ENCODE data around the gene PCCA. TPM values are rescaled to one million over a fixed set of nuclear protein-coding genes. Genes with fewer than 3 reads are reported as not detected.

Gene PCCA
- total and polyA plus RNA-seq, 8 donors = 26.8 to 48.9 (median 37.6) TPM

DNA sequence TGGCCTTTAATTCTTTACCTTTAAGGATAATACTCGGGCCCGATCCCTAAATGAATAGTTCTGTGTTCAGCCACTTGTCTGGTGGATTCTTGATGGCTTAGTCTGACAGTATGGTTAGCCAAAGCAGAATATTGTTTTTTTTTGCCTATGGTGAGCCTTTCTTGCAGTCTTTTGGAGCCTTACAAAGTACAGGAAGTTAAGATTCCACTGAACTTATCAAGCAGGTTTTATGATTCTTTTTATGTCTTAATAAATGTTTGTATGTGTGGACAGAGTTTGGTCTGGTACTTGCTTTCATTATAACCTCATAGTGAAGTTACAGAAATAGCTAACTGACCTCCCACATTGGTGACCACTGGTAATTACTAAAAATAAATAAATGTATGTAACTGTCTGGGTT is 17.1 kb downstream of the PCCA start:
- ATAC-seq = no peak
- TF ChIP-seq, protein P1, sequence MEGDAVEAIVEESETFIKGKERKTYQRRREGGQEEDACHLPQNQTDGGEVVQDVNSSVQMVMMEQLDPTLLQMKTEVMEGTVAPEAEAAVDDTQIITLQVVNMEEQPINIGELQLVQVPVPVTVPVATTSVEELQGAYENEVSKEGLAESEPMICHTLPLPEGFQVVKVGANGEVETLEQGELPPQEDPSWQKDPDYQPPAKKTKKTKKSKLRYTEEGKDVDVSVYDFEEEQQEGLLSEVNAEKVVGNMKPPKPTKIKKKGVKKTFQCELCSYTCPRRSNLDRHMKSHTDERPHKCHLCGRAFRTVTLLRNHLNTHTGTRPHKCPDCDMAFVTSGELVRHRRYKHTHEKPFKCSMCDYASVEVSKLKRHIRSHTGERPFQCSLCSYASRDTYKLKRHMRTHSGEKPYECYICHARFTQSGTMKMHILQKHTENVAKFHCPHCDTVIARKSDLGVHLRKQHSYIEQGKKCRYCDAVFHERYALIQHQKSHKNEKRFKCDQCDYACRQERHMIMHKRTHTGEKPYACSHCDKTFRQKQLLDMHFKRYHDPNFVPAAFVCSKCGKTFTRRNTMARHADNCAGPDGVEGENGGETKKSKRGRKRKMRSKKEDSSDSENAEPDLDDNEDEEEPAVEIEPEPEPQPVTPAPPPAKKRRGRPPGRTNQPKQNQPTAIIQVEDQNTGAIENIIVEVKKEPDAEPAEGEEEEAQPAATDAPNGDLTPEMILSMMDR (IDR thresholded peaks at IDR 0.05) = no peak
- Histone ChIP-seq H3K9me3 (no peaks in the 10 kb centered on the region), H3K27me3 (no peaks in the 10 kb centered on the region), H3K27ac (no peak overlapping the region), H3K4me3 (no peak overlapping the region), H3K4me1 (no peaks in the 10 kb centered on the region), H3K36me3 (no peaks in the 10 kb centered on the region)
- no peak for DNase-seq
- intact Hi-C loops (cut with DNase I) = no loop called here

DNA sequence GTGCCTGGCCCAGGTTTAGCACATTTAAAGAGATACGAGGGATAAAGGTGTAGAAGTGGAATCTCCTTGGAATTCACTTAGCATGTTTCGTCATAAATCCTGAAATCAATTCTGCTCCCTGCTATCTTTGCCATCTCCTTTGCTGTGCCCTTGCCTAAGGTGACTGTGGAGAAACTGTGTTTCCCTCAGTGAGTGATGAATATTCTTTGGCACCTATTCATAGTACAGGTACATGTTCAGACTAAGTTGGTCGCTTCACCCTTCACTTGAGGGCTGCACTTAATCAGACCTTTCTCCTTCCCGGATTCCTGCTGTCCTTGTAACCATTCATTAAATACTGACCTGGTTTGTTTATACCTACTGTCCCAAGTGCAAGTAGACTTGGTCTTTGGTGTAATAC is 17.8 kb downstream of the PCCA start:
- ATAC-seq = no peak
- Histone ChIP-seq H3K4me1 (no peaks in the 10 kb centered on the region), H3K36me3 (no peaks in the 10 kb centered on the region), H3K9me3 (no peaks in the 10 kb centered on the region), H3K27me3 (no peaks in the 10 kb centered on the region), H3K4me3 (no peak overlapping the region), H3K27ac (no peak overlapping the region)
- DNase-seq = no peak
- intact Hi-C loops (cut with DNase I) = no loop called here
- TF ChIP-seq, protein P1 (IDR thresholded peaks at IDR 0.05) = no peak

DNA sequence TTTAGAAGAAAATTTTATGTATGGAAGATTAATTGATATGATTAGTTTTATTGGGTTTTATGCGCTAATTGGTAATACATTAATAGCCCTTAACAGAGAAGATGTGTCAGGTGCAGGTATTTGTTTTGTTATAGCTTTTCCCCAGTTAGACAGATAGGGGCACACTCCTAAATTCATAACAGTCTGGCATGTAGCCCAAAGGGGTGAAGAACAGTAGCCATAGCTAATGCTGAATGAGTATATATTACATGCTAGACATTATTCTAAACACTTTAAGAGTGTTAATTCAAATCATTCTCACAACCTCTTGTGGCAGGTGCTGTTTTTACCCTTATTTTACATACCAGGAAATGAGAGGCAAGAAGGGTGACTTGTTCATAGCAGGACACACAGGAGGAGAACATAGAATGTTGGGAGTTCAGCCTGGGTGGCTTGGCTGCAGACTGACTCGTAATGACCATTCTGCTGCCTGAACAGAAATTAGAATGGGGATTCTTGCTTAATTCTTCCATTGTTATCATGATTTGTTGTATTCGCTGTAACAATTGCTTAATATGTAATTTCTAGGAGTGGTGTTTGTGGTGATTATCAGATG is 20.1 kb downstream of the PCCA start:
- TF ChIP-seq, protein P1 (IDR thresholded peaks at IDR 0.05) = no peak
- no peaks in the 10 kb centered on the region for H3K27me3 ChIP-seq
- no peak for DNase-seq
- no peak overlapping the region for H3K4me3 ChIP-seq
- H3K4me1 ChIP-seq = no peaks in the 10 kb centered on the region
- intact Hi-C loops (cut with DNase I) = no loop called here
- no peaks in the 10 kb centered on the region for H3K9me3 ChIP-seq
- H3K36me3 ChIP-seq = peaks cover 0 to 17% of the 10 kb centered on the region in 2 donors
- peak; percentile 45 for ATAC-seq
- no peak overlapping the region for H3K27ac ChIP-seq

DNA sequence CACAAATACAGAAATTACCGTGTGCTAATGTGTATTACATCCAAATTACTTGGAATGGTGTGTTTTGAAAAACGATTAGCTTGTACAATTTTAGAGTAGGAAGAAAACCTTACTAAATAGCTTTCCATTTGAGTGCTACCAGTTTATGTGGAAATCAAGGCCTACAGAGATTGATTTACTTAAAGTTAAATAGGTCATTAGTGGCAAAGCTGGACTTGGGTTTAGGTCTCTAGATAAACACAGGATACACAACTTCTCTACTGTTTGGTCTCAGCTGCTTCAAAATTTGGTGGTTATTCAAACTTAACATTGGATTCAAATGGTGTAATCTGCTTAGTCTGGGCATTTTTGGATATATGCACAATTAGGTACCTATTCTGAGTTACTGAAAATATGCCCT is 21.4 kb downstream of the PCCA start:
- intact Hi-C loops (cut with DNase I) = no loop called here
- no peak overlapping the region for H3K4me3 ChIP-seq
- no peaks in the 10 kb centered on the region for H3K4me1 ChIP-seq
- no peak overlapping the region for H3K27ac ChIP-seq
- H3K9me3 ChIP-seq = no peaks in the 10 kb centered on the region
- H3K27me3 ChIP-seq = no peaks in the 10 kb centered on the region
- peaks cover 0 to 18% of the 10 kb centered on the region in 2 donors for H3K36me3 ChIP-seq
- DNase-seq (no peak), ATAC-seq (no peak)
- TF ChIP-seq, protein P1 (IDR thresholded peaks at IDR 0.05) = no peak

DNA sequence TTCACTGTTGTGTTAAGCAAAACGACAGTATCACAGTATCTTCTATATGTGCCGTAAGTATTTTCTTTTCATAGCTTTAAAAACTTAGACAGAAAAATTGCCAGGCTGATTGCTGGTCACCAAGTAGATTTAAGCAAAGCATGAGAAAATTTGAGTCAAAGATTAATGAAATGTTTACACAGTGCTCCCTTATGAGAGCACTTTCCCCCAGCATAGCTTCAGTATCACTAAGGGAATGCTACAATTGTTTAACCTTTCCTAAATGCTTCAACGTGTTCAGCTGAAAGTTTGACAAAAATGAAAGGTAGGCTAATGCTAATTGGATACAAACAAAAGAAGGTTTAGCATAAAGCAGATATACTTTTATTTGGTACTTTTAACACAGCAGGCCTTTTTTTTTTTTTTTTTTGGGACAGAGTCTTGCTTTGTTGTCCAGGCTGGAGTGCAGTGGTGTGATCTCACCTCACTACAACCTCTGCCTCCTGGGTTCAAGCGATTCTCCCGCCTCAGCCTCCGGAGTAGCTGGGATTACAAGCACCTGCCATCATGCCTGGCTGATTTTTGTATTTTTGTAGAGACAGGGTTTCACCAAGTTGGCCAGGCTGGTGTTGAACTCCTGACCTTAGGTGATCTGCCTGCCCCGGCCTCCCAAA is 23.4 kb downstream of the PCCA start:
- Histone ChIP-seq H3K27me3 (no peaks in the 10 kb centered on the region), H3K4me3 (no peak overlapping the region), H3K4me1 (no peaks in the 10 kb centered on the region), H3K9me3 (no peaks in the 10 kb centered on the region), H3K27ac (no peak overlapping the region), H3K36me3 (peaks cover 0 to 19% of the 10 kb centered on the region in 2 donors)
- intact Hi-C loops (cut with DNase I) = no loop called here
- TF ChIP-seq, protein P1 (IDR thresholded peaks at IDR 0.05) = no peak
- DNase-seq = peak in 1 of 4 donors; percentile 22
- peak; percentile 93 for ATAC-seq
